Suprapubic skin (tissue), 4 donors: ENCODE results near the gene HOXC6.

Experiments
- EP300 ChIP-seq: sonication (generic); formaldehyde crosslinking; IDR thresholded peaks from one replicate; pipeline ENCODE4 v1.6.1; 2017; ENCODE audit warnings: antibody characterized with exemption
- POLR2A ChIP-seq, 2 donors: fragments of 450-650 bp; IDR thresholded peaks; one replicate each; pipeline ENCODE4 v1.6.1; 2017; ENCODE audit warnings: antibody characterized with exemption in 2 of 2, mild to moderate bottlenecking in 2 of 2, moderate library complexity in 2 of 2
- POLR2AphosphoS5 ChIP-seq, 3 donors: sonication (generic); formaldehyde crosslinking; IDR thresholded peaks; one replicate each; pipeline ENCODE4 v1.6.1; 2017; ENCODE audit warnings: antibody characterized with exemption in 3 of 3
- TF ChIP-seq, protein P1 (sequence below), 2 donors: fragments of 200-600 bp in 1 of 2; fragments of 450-650 bp in 1 of 2; sonication (generic) in 1 of 2; IDR thresholded peaks; one replicate each; pipeline ENCODE4 v1.5.1; 2016 to 2019; ENCODE audit warnings: antibody characterized with exemption in 2 of 2, mild to moderate bottlenecking in 1 of 2, moderate library complexity in 1 of 2

DNA sequence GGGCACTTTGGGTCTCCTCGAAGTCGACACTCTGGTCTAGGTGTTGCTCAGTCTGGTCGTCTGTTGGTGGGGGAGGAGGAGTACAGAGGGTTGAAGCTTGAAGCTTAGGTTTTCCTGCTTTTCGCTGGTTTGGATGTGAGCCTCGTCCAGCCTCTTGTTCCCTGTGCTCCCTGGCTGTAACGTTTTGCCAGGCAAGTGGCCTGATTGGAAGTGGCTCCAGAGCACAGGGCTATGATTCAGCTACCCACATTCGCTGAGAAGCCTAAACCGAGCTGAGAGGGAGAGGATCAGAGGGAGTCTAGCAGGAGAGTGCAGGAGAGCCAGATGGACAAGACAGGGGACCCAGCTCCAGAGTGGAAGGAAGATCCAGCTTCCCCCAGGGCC lies 37.2 kb upstream of the HOXC6 start:
- TF ChIP-seq POLR2AphosphoS5 (IDR thresholded peaks at IDR 0.05) (peak in 1 of 3 donors; percentile 31), EP300 (no peak), POLR2A (IDR thresholded peaks at IDR 0.05) (peak in 1 of 2 donors; percentile 38)
- TF ChIP-seq, protein P1, sequence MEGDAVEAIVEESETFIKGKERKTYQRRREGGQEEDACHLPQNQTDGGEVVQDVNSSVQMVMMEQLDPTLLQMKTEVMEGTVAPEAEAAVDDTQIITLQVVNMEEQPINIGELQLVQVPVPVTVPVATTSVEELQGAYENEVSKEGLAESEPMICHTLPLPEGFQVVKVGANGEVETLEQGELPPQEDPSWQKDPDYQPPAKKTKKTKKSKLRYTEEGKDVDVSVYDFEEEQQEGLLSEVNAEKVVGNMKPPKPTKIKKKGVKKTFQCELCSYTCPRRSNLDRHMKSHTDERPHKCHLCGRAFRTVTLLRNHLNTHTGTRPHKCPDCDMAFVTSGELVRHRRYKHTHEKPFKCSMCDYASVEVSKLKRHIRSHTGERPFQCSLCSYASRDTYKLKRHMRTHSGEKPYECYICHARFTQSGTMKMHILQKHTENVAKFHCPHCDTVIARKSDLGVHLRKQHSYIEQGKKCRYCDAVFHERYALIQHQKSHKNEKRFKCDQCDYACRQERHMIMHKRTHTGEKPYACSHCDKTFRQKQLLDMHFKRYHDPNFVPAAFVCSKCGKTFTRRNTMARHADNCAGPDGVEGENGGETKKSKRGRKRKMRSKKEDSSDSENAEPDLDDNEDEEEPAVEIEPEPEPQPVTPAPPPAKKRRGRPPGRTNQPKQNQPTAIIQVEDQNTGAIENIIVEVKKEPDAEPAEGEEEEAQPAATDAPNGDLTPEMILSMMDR (IDR thresholded peaks at IDR 0.05), result no peak
